HG02938 (cell line): Measurements from ENCODE around the gene ZBTB20.
A peak's percentile ranks its signal among the peaks of the same experiment; 100 is the strongest.

Experiments
- ATAC-seq: cut with Tn5 transposase; IDR thresholded peaks from one replicate; pipeline ENCODE4 v1.9.1; 2021; ENCODE audit warnings: mild to moderate bottlenecking, moderate library complexity; ENCODE audit not compliant: unreplicated experiment

ZBTB20 gene

DNA sequence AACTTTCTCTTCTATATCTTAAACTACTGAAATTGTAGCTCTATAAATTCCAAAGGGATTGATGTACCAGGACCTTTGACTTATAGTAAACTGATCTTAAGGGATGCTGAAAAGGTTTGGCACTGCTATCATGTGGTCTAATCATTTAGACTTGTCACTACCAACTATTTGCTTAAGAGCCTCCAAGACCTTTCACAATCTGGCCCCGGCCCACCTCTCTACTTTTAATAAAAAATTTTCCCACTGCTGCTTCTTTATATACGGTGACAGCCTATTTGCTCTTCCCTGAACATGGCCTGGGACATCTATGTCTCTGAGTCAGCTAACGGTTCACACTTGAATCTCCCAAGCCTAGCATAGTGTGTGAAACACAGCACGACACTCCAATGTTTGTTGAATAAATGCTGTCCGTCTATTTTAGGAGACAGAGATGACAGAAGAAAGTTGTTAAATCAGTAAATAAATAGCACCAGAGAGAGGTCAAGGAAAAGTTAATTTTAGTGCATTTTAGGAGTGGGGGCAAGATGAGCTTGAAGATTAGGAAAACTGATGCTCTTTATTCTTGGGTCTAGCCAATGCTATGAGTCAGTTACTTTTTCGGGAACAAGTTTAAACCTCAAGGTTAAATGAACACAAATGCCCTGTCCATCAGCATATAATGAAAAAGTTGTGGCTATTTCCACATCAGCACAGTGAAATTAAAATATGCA, 640.3 kb downstream of the ZBTB20 start:
- ATAC-seq: no peak

DNA sequence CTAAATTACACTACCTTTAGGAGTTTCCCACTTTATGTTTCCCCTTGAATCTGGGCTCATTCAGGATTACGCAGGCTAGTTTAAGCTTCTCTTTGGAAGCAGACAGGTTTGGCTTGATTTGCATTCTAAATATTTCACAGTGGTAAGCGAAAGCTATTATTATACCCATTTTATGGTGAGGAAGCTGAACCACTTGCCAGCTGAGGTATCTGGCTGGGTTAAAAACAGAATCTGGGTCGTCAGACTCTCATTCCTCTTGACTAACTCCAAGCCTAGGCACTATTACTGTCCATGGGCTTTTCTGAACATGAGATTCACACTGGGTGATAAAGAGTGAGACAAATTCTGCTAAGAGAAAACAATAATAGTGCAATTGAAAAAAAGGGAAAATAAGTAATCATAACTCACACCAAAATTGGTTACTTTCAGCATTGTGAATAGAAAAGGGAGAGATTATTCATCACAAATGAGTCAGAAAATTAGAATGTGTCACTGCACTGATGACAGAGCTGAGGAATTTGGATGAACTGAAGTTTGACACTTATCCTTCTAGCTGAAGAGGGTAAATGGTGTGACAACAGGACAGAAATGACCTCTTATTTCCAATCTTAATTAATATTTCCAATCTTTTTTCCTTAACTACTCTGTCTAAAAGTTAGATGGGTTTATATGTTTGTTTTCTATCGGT, 642.0 kb downstream of the ZBTB20 start:
- no peak for ATAC-seq

DNA sequence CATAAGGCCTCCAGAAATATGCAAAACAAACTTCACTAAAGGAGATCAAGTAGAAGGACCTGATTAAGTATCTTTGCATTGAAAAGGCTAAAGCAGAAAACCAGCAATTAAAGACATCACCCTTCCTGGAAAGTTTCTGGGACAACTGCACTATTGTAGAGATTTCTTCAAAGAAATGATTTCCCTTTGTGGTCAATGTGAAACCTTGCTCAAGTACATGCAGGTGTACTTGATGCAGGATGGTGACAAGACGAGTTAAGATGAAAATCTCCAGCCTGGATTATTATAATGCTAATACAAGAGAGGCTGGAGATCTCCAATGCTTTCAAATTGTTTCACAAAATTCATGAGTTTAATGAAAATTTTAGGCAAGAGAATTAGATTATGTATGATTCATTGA, 644.9 kb downstream of the ZBTB20 start:
- no peak for ATAC-seq

DNA sequence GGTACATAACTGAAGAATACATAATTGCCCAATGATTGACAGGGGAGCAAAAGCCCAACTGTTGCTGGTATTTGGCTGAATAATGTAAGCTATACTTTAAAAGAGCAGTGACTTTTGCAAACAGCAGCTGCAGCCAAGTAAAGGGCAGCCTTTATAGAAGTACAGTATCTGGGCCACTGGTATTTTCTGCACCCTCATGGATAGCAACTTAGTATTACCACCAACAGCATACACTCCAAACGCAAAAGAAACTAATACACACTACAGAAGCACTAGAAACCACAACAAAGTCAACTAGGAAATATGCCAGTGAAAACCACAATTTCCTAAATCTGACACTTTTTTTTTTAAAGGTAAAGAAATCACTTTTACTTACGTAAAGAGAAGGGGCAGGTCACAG, 647.1 kb downstream of the ZBTB20 start:
- ATAC-seq: no peak

DNA sequence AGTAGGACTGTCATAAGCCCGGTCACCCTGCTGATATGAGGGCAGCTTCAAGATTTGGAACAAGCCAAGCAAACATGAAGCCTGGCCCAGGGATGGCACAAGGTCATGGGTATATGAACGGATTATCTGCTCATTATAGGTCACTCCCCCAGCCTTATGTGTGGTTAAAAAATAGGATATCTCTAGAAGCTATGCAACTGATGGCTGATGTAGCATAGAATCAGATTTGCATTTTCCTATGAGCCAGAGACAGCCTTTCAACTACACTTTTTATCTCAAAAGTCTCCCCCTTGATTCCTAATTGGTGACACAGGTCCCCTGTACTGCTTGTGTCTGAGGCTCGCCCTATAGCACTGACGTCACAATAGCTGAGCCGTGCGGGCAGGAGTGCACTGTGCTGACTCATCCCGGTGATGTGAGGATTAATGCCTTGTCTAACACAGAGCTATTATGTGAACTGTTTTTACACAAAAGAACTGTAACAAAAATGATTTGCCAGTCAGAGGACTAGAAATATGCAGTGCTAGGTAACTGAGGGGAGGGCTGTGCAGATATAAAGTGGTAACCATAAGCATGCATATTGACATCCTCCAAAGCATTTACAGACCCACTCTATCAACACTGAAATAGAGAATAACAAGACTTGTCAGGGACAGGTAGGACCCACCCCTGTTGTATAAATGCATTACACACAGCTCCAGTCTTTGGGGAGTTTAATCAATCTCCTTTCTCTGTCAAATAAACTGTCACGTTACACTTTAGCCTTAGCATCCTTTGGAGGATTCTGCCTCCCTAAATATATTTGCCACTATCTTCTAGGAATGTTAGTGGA, 648.3 kb downstream of the ZBTB20 start:
- ATAC-seq: no peak

DNA sequence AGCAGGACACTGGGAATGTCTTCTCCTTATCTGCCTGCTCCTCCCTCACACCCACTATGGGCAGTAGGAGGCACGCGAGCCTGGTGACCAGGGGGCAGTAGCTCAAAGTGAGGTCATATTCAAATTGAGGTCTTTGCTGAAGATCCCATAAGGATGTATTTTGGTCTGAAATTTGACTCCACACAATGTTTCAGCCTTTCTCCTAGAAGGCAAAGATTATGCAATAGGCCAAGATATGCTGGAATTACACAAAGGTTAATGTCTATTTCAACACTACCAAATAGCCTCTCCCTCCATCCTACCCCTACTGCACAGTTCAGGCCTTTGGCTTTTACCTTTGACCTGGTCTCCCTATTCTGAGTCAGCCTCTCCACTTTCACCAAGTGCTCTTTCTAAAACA, 650.2 kb downstream of the ZBTB20 start:
- no peak for ATAC-seq

DNA sequence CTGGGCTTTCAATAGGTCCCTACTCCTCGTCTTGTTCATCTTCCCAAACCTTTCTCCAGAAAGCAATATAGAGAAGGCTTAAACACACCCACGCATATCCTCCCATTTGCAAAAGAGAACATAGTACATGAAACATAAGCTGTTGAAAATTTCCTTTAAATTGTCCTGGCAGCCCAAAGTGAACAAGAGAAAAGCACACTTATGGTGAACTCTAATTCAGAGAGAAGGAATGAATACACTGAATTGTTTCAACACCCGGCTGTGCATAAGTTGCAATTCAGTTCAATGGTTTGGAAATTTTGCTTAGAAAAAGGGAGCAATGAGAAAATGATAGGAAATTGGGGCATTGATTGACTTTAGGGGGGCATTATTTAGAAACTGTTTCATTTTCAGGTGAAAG, 650.6 kb downstream of the ZBTB20 start:
- ATAC-seq: no peak

DNA sequence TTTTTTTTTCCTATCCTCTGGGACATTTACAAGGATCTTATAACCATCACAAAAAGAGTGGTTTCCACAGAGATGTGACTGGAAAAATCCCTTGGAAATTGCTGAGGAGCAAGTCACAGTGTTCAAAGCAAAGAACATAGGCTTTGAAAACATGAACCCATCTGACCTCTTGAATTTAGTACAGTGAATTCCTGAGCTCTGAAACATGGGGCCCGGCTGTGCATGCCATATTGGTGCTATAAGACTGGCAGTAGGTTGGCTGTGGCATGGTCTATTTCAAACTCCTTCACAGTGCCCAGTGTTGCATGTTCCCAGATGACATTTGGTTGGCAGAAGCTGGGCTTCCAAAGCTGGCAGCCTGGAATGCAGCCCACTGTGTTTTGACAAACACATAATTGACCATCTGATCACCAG, 651.1 kb downstream of the ZBTB20 start:
- ATAC-seq: no peak

DNA sequence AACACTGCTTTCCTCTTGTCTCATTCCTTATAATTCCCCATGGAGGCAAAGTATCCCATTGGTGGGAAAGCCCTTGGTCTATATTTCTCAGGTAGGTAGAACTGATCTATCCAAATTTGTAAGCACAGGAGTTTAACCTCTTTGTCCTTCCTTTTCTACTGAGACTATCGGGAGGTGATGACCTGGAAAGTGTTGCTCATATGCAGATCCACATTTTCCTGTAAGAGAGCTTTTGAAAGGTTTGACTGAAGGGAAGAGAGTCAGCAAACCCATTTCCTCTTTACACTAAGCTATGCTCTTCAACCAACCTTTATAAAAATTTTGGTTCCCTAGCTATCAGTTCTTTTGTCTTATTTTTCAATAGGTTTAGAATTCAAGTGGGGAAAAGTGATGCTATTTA, 652.6 kb downstream of the ZBTB20 start:
- ATAC-seq: no peak

DNA sequence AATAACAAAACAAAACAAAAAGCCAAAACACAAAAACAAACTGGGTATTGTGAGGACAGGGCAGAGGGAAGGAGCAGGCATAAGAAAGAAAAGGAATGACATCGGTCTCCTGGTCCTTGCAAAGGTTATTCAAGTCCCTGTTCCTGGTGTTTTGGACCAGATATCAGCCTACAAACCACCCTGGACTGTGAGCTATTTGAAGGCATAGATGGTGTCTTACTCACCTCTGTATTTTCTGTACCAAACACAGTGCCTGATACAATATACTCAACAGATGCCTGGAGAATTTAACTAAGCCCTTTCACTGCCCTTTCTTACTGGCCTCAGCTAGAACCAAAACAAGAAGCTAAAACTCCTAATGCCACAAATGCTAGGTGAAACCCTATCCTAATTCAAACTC, 656.3 kb downstream of the ZBTB20 start:
- ATAC-seq: no peak

DNA sequence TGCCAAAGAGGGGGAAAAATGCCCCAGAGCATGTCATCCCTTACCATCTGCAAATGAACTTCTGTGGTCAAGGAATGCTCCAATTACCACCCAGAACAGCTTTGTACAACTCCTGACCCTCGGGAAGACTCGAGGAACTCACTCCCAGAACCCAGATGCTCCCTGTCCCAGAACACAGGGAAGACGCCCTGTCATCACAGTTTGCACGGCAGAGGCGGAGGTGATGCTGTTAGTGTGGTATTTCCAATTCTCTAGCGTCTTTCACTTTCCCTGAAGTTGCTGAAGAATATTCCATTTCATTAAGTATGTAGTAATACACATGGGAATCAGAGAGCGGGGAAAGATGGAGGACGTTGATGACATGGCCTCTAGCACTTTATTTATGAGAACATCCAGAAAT, 659.6 kb downstream of the ZBTB20 start:
- no peak for ATAC-seq

DNA sequence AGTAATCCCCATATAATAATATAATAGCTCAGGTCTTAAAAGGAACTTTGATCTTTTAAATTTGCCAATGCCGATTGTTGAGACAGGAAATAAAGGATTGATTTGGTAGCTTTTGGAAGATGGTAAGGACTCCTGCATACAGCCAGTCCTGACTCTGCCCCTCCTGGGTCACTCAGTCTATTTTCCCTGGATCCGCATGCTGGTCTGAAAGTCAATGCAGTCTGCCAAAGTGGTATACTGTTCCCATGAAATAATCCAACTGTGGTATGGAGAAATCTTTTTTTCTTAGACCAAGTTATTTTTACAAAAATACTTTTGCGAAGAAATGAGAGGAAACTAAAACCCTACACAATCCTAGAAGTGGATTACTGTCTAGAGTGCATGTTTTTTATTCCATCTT, 662.2 kb downstream of the ZBTB20 start:
- no peak for ATAC-seq

DNA sequence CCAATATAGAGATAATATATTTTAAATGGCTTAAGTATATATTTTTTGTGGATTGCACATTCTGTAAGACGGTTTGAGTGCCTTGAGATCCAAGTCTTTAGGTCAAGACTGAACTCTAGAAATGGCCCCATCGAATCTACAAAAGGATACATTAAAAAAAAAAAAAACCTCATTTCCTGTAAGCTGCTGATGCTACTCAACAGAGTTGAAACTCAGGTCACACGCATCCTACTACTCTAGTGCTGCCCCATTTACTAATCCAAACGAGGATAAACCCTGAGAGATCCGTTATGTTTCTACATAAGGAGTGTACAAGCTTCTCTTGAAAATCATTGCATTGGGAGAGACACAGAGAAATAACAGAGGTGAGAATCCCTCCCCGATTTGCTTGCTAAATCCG, 666.0 kb downstream of the ZBTB20 start:
- ATAC-seq: no peak

DNA sequence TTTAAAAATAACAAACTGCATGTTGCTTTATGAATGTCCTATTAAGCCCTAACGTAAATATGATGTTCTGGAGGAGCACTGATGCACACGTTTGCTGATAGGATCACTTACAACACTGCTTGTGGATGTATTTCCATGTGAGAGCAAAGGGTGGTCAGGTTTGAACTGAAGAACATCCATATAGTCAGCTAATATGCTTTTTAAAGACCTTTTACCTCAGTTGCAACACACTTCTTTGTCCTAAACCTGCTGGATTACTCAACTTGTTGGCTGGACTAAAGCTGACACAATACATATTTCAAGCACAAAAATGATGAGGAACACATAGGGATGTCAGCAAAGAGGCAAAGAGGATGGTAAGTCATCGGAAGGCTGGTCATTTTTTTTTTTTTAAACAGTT, 666.6 kb downstream of the ZBTB20 start:
- ATAC-seq: no peak

DNA sequence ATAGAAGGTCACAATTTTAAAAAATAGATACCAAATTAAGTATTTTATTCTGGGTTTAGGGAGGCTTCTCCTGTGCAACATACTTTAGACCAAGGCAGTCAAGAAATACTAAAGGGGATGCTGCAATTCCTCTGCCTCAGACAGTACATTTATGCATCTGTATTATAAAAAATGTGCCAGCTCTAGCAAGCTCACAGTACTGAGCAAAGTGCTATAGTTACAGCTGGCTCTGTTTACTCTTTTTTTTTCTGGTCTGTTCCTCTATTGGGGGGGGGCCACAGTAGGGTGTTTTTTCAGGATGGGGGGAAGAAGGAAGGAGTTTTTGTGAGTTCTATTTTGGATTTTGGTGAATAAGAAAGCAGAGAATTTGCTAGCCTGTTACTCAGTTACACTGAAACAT, 668.3 kb downstream of the ZBTB20 start:
- ATAC-seq: no peak

DNA sequence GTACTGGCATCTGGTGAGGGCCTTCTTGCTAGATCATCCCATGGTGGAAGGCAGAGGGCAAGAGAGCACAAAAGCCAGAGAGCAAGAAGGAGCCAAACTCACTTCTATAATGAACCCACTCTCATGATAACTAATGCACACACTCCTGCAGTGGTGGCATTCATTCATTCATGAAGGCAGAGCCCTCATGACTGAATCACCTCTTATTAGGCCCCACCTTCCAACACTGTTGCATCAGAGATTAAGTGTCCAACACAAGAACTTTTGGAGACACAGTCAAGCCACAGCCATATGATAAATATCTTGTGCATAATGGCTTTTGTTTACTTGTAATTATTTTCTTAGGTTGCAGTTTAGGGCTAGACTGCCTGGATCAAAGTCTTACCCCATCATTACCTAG, 670.6 kb downstream of the ZBTB20 start:
- ATAC-seq: no peak

DNA sequence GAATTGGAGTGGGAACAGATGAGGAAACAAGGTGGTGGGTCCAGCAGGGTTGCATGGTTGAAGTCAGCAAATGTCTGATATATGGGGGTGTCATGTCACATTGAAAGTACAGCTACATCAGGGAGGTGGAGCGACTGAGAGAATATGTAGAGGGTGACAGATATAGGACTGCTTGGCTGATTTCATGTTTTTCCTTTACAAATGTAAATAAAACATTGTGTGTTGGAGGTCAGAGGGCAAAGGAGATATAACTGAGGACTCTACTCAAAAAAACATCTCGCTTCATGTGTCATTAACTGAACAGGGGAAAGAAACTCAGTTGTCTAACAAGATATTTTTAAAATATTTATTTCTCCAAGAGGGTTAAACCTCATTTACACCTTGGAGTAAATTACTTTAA, 675.6 kb downstream of the ZBTB20 start:
- ATAC-seq: no peak

DNA sequence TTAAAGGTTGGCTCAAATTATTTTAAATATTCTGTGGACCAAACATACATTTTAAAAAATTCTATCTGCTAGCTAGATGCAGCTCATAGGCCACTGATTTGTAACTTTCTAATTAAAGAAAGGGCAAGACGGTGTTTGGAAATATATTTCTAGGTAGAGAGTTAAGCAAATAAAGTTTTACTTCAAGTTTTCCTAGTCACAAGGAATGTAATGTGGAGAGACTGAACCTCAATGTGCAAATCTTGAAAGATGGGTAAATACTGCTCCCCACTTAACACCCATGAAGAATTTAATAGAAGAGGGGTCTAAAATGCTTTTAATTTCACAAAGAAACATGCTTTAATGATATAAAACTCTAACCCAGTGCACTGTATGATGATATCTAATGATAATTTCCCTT, 678.0 kb downstream of the ZBTB20 start:
- ATAC-seq: no peak

DNA sequence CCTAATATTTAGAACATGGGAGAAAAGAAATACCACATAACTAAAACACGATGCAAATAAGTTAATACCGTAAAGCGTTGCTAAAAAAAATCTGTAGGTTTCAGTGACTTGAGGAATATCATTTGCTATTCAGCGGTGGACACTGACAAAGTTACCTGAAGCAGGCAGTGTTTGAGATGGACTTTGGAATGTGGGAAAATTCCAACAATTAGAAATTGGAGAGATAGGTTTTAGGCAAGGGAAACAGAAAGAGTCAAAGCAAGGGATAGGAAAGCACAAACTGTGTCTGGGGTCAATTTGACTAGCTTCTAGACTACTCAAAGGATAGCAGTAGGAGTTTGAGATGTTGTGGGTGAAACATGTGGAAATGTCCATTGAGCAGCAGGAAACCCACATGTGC, 680.3 kb downstream of the ZBTB20 start:
- ATAC-seq: no peak

DNA sequence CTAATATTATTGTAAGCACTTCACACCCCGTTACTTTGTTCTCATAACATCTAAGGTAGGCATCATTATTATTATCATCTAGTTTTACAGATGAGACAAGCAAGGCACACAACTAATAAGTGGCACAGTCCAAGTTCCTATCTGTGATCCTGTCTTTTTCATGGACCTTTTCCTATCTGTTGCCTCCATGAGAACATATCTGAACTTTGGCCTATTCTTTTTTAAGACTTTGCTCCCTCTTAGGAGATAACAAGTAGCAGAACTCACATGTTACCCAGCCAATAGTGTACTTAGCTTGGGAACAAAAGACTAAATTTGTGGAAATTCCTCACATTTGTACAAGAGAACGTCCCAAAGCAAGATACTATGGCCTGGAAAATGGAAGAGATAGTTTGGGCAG, 680.8 kb downstream of the ZBTB20 start:
- ATAC-seq: no peak

DNA sequence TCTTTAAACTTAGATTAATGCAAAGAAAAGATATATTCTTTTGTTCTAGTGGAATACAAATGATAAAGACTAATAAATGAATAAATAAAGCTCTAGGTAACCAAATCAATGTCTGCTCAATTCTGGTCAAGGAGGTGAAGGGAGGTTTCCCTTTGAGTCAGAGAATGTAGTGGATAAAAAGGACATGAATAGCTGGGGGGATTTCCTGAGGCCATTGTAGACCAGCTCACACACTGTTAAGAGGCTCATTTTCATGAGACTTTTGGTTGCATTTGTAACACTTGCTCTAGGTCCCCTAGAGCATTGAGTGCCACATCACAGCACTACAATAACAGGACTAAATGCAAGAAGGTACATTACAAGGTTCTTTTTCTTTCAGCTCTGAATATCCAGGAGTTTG, 682.5 kb downstream of the ZBTB20 start:
- peak; percentile 86 for ATAC-seq

DNA sequence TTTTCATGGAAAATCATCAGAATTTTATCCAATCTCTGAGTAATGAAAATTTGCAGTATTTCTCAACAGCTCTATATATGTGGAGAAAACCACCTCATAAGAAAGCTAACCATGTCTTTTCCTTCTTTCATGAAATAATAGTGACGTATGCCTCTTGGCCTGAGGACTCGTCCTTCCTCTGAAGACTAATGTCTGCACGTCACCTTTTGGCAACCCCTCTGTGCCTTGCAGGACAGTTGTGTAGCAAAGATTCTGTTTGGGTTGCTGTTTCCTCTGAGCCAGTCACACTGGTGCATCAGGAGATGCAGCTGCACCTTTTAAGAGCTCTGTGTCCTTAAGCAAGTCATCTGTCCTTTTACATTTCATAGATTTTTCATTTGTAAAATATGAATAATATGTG, 684.3 kb downstream of the ZBTB20 start:
- no peak for ATAC-seq
